Liver (tissue), 9 donors: Measurements from ENCODE around the gene TCOF1. TPM values are rescaled to one million over a fixed set of nuclear protein-coding genes. Genes with fewer than 3 reads are reported as not detected.

ENCODE experiments used
- DNase-seq: peaks from one replicate; pipeline ENCODE4 v3.0.0-alpha.2; 2017; ENCODE audit warnings: low spot score
- H3K27ac ChIP-seq, 2 donors: one replicate each; pipeline ENCODE4 v1.7.0; 2013; ENCODE audit warnings: inconsistent platforms in 2 of 2, low read length in 2 of 2, control low read depth in 1 of 2, low read depth in 1 of 2, mild to moderate bottlenecking in 1 of 2
- H3K27me3 ChIP-seq, 4 donors: one replicate each; pipeline versions ENCODE4 v1.6.1 to v1.7.0; 2013; ENCODE audit warnings: low read length in 3 of 4, inconsistent platforms in 1 of 4, mild to moderate bottlenecking in 1 of 4, moderate library complexity in 1 of 4; ENCODE audit not compliant: control insufficient read depth in 4 of 4, insufficient read depth in 4 of 4
- H3K36me3 ChIP-seq, 4 donors: one replicate each; pipeline versions ENCODE4 v1.6.1 to v1.7.0; 2013; ENCODE audit warnings: low read length in 3 of 4, mild to moderate bottlenecking in 3 of 4, low read depth in 1 of 4, moderate library complexity in 1 of 4; ENCODE audit not compliant: control insufficient read depth in 4 of 4, insufficient read depth in 3 of 4
- H3K4me1 ChIP-seq, 4 donors: one replicate each; pipeline versions ENCODE4 v1.6.1 to v1.7.0; 2013; ENCODE audit warnings: low read length in 3 of 4, mild to moderate bottlenecking in 3 of 4, moderate library complexity in 1 of 4; ENCODE audit not compliant: control insufficient read depth in 4 of 4, insufficient read depth in 4 of 4
- H3K4me3 ChIP-seq, 3 donors: one replicate each; pipeline versions ENCODE4 v1.6.1 to v1.7.0; 2013; ENCODE audit warnings: low read length in 3 of 3, control low read depth in 1 of 3, low read depth in 1 of 3, mild to moderate bottlenecking in 1 of 3
- H3K9ac ChIP-seq, 2 donors: one replicate each; pipeline ENCODE4 v1.7.0; 2013; ENCODE audit warnings: low read length in 2 of 2, mild to moderate bottlenecking in 2 of 2, moderate library complexity in 2 of 2, control low read depth in 1 of 2, low read depth in 1 of 2
- H3K9me3 ChIP-seq, 4 donors: one replicate each; pipeline versions ENCODE4 v1.6.1 to v1.7.0; 2013; ENCODE audit warnings: low read length in 3 of 4; ENCODE audit not compliant: control insufficient read depth in 4 of 4
- CTCF ChIP-seq: fragments of 150-350 bp; IDR thresholded peaks from 2 replicates; pipeline ENCODE4 v1.5.1; 2017; ENCODE audit warnings: improper control_type of control experiment, low read depth, low read length; ENCODE audit not compliant: missing input control
- EGR1 ChIP-seq, 2 donors: IDR thresholded peaks; 2 replicates each; pipeline ENCODE4 v1.6.1; 2016 to 2018; ENCODE audit warnings: antibody characterized with exemption in 2 of 2, low read depth in 2 of 2
- FOXA1 ChIP-seq: IDR thresholded peaks from 2 replicates; pipeline ENCODE4 v1.6.1; 2016; ENCODE audit warnings: antibody characterized with exemption
- FOXA2 ChIP-seq: IDR thresholded peaks from 2 replicates; pipeline ENCODE4 v1.6.1; 2016; ENCODE audit warnings: antibody characterized with exemption
- GABPA ChIP-seq, 2 donors: IDR thresholded peaks in 1 of 2; conservative IDR thresholded peaks in 1 of 2; 2 replicates each; pipeline ENCODE4 v1.6.1; 2016; ENCODE audit warnings: antibody characterized with exemption in 2 of 2, mild to moderate bottlenecking in 1 of 2, moderate library complexity in 1 of 2
- HNF4A ChIP-seq, 2 donors: conservative IDR thresholded peaks; 2 replicates each; pipeline ENCODE4 v1.6.1; 2016; ENCODE audit warnings: antibody characterized with exemption in 2 of 2, mild to moderate bottlenecking in 2 of 2
- HNF4G ChIP-seq: IDR thresholded peaks from 2 replicates; pipeline ENCODE4 v1.6.1; 2016; ENCODE audit warnings: antibody characterized with exemption
- RAD21 ChIP-seq, 2 donors: IDR thresholded peaks; 2 replicates each; pipeline ENCODE4 v1.6.1; 2016; ENCODE audit warnings: antibody characterized with exemption in 2 of 2, mild to moderate bottlenecking in 2 of 2
- RXRA ChIP-seq, 2 donors: IDR thresholded peaks; 2 replicates each; pipeline ENCODE4 v1.6.1; 2017 to 2018; ENCODE audit warnings: antibody characterized with exemption in 2 of 2, mild to moderate bottlenecking in 1 of 2
- SP1 ChIP-seq: IDR thresholded peaks from 2 replicates; pipeline ENCODE4 v1.6.1; 2018; ENCODE audit warnings: antibody characterized with exemption, mild to moderate bottlenecking
- TAF1 ChIP-seq: conservative IDR thresholded peaks from 2 replicates; pipeline ENCODE4 v1.6.1; 2016; ENCODE audit warnings: antibody characterized with exemption, mild to moderate bottlenecking
- YY1 ChIP-seq: IDR thresholded peaks from 2 replicates; pipeline ENCODE4 v1.6.1; 2016; ENCODE audit warnings: antibody characterized with exemption, mild to moderate bottlenecking
- ZBTB33 ChIP-seq: IDR thresholded peaks from 2 replicates; pipeline ENCODE4 v1.6.1; 2016; ENCODE audit warnings: antibody characterized with exemption
- WGBS: extraction: QIAGEN DNeasy Blood & Tissue Kit; methylation state at CpG from one replicate; pipeline ENCODE4 v1.1.7; 2013; 5-methylcytosine and 5-hydroxymethylcytosine counted together
- polyA plus RNA-seq, 2 donors: library from polyadenylated mRNA; stranded (reverse) in 1 of 2; unstranded in 1 of 2; fragments of 200-250 nt in 1 of 2; fragments of >200 nt in 1 of 2; fragmentation: Nextera tagmentation in 1 of 2; extraction: Ambion mirVana in 1 of 2; gene quantifications; one replicate each; pipeline versions ENCODE4 v1.2.1 to v1.2.3, GENCODE V29; 2013 to 2015
- total RNA-seq, 2 donors: library from RNA; depleted of rRNA; stranded (reverse); fragments of >200 nt; gene quantifications; one replicate each; pipeline ENCODE4 v1.2.3, GENCODE V29; 2014
- TF ChIP-seq, protein P1 (sequence below): IDR thresholded peaks from 2 replicates; pipeline ENCODE4 v1.6.1; 2016; ENCODE audit warnings: antibody characterized with exemption
- TF ChIP-seq, protein P2 (sequence below): IDR thresholded peaks from 2 replicates; pipeline ENCODE4 v1.6.1; 2016; ENCODE audit warnings: antibody characterized with exemption
- donor health status: healthy.
- donor health status: healthy.
- donor health status: healthy.
- donor health status: healthy.
- donor health status: healthy.

TCOF1 gene
- total and polyA plus RNA-seq, 4 donors = 3.2 to 8.5 (median 6.4) TPM

DNA sequence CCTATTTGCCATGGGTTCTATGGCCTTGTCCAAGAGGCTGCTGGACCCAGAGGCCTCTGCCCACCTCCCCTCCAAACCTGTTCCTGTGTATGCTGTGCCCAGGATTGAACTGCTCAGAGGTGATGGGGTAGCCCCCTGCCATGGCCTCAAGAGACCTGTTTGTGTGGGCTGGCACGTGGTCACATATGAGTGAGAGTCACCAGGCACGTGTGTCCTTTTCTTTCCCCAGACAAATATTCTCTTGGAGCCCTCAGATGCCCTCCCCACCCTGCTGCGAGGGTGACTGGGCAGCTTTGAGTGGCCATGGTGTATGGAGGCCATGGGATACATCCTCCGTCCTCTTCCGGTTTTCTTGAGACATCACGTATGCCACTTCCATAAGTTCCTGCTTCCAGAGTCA lies 10.9 kb upstream of the TCOF1 start:
- 88% methylated on average over 6 of the region's 6 CpGs for WGBS

GRCh38 chr5:150347003-150347402 lies 10.5 kb upstream of the TCOF1 start:
- 92% methylated on average over 2 of the region's 2 CpGs for WGBS
- no peak overlapping the region for H3K9ac ChIP-seq
- TF ChIP-seq EGR1 (IDR thresholded peaks at IDR 0.05; ENCODE audit: low read depth in 2 of 2) (no peak), YY1 (no peak), HNF4A (conservative IDR thresholded peaks at IDR 0.05) (no peak), RXRA (IDR thresholded peaks at IDR 0.05) (no peak), FOXA1 (no peak), RAD21 (IDR thresholded peaks at IDR 0.05) (no peak), FOXA2 (no peak), TAF1 (no peak), HNF4G (no peak), ZBTB33 (no peak), SP1 (no peak), CTCF (no peak)
- TF ChIP-seq, protein P1, sequence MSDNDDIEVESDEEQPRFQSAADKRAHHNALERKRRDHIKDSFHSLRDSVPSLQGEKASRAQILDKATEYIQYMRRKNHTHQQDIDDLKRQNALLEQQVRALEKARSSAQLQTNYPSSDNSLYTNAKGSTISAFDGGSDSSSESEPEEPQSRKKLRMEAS = no peak
- TF ChIP-seq, protein P2, sequence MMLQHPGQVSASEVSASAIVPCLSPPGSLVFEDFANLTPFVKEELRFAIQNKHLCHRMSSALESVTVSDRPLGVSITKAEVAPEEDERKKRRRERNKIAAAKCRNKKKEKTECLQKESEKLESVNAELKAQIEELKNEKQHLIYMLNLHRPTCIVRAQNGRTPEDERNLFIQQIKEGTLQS = no peak
- H3K4me3 ChIP-seq = no peak overlapping the region
- no peaks in the 10 kb centered on the region for H3K36me3 ChIP-seq
- H3K27ac ChIP-seq = no peak overlapping the region
- H3K4me1 ChIP-seq = peaks cover 4 to 13% (median 10%) of the 10 kb centered on the region in 4 donors
- H3K9me3 ChIP-seq = no peaks in the 10 kb centered on the region
- DNase-seq = no peak
- H3K27me3 ChIP-seq = no peaks in the 10 kb centered on the region

More for the DNA sequence above, 10.9 kb upstream of the TCOF1 start:
- no peak for TF ChIP-seq GABPA (IDR thresholded peaks at IDR 0.05 in 1 of 2, conservative IDR thresholded peaks at IDR 0.05 in 1 of 2)
- no peak for TF ChIP-seq CTCF
- peaks cover 4 to 13% (median 9%) of the 10 kb centered on the region in 4 donors for H3K4me1 ChIP-seq
- no peak overlapping the region for H3K27ac ChIP-seq
- no peak for DNase-seq
- H3K9me3 ChIP-seq = no peaks in the 10 kb centered on the region
- H3K9ac ChIP-seq = no peak overlapping the region
- H3K36me3 ChIP-seq = no peaks in the 10 kb centered on the region
- no peaks in the 10 kb centered on the region for H3K27me3 ChIP-seq
- no peak overlapping the region for H3K4me3 ChIP-seq
